Karpas-422 (cell line): ENCODE results near the gene TEX19. TPM values are rescaled to one million over a fixed set of nuclear protein-coding genes. Genes with fewer than 3 reads are reported as not detected.

Experiments used
- DNase-seq: peaks from one replicate; pipeline ENCODE4 v3.0.0-alpha.2; 2015
- H2AFZ ChIP-seq: fragments of 200-600 bp; sonication (generic); 2 replicates; pipeline ENCODE4 v1.6.1; 2014; ENCODE audit warnings: antibody characterized with exemption, low read length, mixed read lengths
- H3K27ac ChIP-seq: fragments of 200-600 bp; sonication (generic); 2 replicates; pipeline ENCODE4 v1.5.1; 2014; ENCODE audit warnings: mild to moderate bottlenecking, low read length, moderate library complexity
- H3K27me3 ChIP-seq: fragments of 200-600 bp; sonication (generic); 2 replicates; pipeline ENCODE4 v1.6.1; 2014; ENCODE audit warnings: low read length, mixed read lengths
- H3K36me3 ChIP-seq: fragments of 200-600 bp; sonication (generic); 2 replicates; pipeline ENCODE4 v1.6.1; 2014; ENCODE audit warnings: low read length, mixed read lengths; ENCODE audit not compliant: insufficient read depth
- H3K4me1 ChIP-seq: fragments of 200-600 bp; sonication (generic); 2 replicates; pipeline ENCODE4 v1.6.1; 2014; ENCODE audit warnings: mild to moderate bottlenecking, low read length, mixed read lengths
- H3K4me2 ChIP-seq: fragments of 200-600 bp; sonication (generic); 2 replicates; pipeline ENCODE4 v1.6.1; 2014; ENCODE audit warnings: low read length, low read depth, mild to moderate bottlenecking; ENCODE audit not compliant: poor library complexity, severe bottlenecking
- H3K4me3 ChIP-seq: fragments of 200-600 bp; sonication (generic); 2 replicates; pipeline ENCODE4 v1.5.1; 2014; ENCODE audit warnings: mild to moderate bottlenecking, antibody characterized with exemption, low read length, mixed read lengths
- H3K79me2 ChIP-seq: fragments of 200-600 bp; sonication (generic); 2 replicates; pipeline ENCODE4 v1.6.1; 2014; ENCODE audit warnings: mild to moderate bottlenecking, low read length, mixed read lengths
- H3K9ac ChIP-seq: fragments of 200-600 bp; sonication (generic); 2 replicates; pipeline ENCODE4 v1.6.0; 2014; ENCODE audit warnings: low read length
- H3K9me2 ChIP-seq: fragments of 200-600 bp; sonication (generic), shearing (Covaris generic); replicated peaks from 2 replicates; pipeline ENCODE4 v1.6.0; 2014; ENCODE audit warnings: mild to moderate bottlenecking, low read length, moderate library complexity; ENCODE audit not compliant: insufficient read depth
- H3K9me3 ChIP-seq: fragments of 300-700, 200-600 bp; sonication (generic); 2 replicates; pipeline ENCODE4 v1.6.1; 2014; ENCODE audit warnings: low read length, mixed read lengths
- H4K20me1 ChIP-seq: fragments of 200-600 bp; sonication (generic); 2 replicates; pipeline ENCODE4 v1.6.1; 2014; ENCODE audit warnings: mild to moderate bottlenecking, antibody characterized with exemption, low read length, low read depth; ENCODE audit not compliant: insufficient read depth
- total RNA-seq: library from RNA; depleted of rRNA; stranded (reverse); fragments of >200 nt; shearing (Covaris generic); gene quantifications from 2 replicates; pipeline ENCODE4 v1.2.3, GENCODE V29; 2014; ENCODE audit warnings: low replicate concordance

Gene TEX19
- total RNA-seq, 1 experiment from 2014 or later = 0.34 TPM

DNA sequence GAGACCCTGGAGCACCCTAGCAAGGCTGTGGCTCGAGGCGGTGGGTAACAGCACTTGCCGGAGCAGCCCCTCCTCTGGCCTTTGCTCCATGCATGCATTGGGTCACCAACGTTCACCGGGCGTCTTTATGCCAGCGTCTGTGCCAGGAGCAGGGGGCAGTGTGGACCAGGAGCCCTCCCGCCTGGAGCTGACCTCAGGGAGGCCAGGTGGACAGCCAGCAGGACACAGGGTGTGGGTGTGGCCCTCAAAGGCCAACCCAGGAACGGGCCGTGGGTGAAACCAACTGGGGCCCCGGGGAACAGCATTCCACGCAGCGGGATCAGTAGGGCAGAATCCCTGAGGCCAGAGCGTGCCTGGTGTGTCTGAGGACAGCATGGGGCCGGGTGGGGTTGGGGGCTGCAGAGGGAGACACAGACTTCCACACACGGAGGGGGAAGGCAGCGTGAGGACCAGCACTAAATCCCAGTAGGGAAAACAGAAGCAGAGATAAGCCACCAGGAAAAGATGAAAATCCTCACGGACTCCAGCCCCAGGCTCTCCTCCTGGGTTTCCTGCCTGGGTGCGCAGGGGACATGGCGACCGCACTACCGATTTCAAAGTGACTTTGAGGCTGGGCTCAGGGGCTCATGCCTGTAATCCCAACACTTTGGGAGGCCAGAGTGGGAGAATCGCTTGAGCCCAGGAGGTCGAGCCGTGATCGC, 38.8 kb upstream of the TEX19 start:
- Histone ChIP-seq H3K9me2 (no peaks in the 10 kb centered on the region), H4K20me1 (no peaks in the 10 kb centered on the region), H3K36me3 (no peaks in the 10 kb centered on the region), H3K4me2 (no peak overlapping the region), H3K4me1 (peaks cover 7% of the 10 kb centered on the region; the same call in 1 of the 2 replicates), H3K9me3 (no peaks in the 10 kb centered on the region; the same call in 1 of the 2 replicates), H3K79me2 (no peaks in the 10 kb centered on the region), H2AFZ (no peak overlapping the region), H3K4me3 (no peak overlapping the region), H3K9ac (no peak overlapping the region), H3K27me3 (no peaks in the 10 kb centered on the region), H3K27ac (no peak overlapping the region)
- no peak for DNase-seq

DNA sequence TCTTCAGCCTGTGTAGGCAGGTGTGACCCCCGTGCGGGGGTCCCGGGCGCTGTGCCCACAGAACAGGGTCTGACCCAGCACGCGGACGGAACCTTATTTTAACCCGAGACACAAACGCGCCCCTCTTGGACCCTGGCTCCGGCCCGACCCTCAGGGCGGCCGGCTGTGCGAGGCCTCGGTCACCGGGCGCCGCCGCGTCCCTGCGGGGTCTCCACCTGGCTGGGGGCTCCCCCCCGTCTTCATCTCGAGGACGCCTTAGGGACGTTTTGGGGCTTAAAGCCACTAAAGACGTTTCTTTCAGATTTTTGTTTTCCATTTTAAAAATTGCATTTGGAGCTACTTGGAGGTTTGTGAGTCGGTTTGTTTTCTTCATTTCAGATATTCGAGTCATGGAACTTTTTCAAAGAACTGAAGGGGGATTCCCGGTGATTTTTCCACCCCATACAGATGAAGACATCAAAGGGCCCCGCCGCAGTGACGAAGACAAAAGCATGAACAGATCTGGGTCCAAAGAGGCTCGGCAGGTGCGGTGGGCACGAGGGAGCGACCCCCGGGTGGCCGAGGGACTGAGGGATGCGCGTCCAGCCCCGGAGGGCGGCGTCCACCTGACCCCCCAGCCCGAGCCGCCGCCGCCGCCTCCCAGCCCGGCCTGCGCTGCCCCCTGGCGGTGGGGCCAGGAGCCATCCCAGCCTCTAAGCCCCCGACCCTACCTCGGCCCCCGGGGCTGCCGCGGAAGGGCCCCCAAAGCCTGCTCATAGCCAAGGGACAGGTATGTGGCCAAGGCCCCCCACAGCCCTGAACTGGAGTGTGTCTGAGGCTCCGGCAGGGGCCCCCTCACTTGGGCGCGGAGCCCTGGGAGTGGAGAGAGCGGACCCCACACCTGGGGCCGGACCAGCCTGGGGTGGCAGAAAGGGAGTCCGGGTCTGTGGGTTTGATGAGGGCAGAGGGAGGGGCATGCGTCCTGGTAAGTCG, 37.8 kb upstream of the TEX19 start:
- Histone ChIP-seq H3K9ac (no peak overlapping the region), H3K4me1 (peaks cover 7% of the 10 kb centered on the region; the same call in 1 of the 2 replicates), H3K27me3 (no peaks in the 10 kb centered on the region), H3K27ac (no peak overlapping the region), H3K4me2 (no peak overlapping the region), H3K4me3 (no peak overlapping the region), H3K36me3 (no peaks in the 10 kb centered on the region), H2AFZ (no peak overlapping the region), H4K20me1 (no peaks in the 10 kb centered on the region), H3K9me3 (no peaks in the 10 kb centered on the region; the same call in 1 of the 2 replicates), H3K79me2 (no peaks in the 10 kb centered on the region), H3K9me2 (no peaks in the 10 kb centered on the region)
- DNase-seq = peak; percentile 69

DNA sequence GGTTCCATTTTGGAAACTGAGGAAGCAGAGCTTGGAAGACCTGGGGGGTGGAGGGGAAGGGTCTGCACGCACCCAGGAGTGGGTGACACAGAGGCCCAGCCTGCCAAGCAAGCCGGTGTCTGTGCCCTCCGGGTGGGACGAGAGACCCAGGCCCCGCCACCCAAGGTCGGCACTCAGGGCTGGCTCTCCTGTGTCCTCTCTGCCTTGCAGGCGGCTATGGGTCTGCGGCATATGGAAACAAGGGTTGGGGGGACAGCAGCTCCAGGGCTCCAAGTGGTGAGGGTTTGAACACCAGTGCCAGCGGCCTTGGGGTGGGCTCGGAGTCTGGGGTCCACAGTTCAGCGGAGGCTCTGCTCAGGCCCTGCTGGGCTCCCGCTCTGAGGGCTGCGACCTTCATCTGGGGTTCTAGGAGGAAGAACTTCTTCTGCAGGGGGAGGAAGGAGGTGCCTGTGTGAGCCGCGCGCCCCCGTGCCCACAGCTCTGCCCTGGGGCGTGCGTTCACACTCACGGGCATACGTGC, 37.0 kb upstream of the TEX19 start:
- Histone ChIP-seq H3K4me1 (peaks cover 7% of the 10 kb centered on the region; the same call in 1 of the 2 replicates), H3K9ac (no peak overlapping the region)
- DNase-seq = no peak

DNA sequence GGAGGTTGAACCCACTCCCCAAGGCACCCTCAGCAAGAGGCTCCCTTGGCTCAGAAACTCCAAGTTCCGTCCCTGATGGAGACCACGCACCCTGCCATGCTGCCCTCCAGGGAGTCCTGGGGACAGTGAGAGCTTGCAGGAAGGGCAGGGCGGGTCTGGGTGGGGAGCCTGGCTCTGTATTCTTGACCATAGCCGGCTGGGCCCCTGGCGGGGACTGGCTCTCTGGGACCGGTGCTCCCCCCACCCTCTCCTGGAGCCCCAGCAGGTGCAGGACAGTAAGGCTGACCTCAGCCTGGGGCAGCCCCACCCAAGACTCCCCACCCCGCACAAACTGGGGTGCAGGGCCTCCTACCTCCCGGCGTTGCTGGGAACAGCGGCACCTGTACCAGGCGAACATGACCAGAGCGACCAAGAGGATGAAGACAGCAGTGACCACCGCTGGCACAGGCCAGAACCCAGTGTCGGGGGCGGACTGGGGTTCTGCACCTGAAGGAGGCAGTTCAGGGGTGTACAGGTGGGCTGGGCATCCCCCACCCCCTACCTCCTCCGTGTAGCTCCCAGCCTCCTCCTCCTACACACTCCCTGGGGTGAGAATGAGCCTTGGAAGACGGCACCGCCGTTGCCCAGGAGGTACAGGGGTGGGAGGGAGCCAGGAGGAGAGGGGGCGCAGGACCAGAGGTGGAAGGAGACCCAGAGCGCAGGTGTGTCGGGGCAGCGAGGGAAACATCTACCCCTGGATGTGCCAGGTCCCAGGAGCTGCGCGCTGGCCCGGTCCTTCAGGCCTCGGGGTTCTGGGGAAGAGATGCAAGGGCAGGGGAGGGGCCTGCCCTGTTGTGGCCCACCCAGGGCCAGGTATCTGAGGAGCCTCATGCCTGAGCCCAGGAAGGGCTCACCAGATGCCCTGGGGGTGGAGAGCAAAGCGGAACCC, 36.3 kb upstream of the TEX19 start:
- Histone ChIP-seq H3K27me3 (no peaks in the 10 kb centered on the region), H2AFZ (no peak overlapping the region), H3K9me2 (no peaks in the 10 kb centered on the region), H4K20me1 (no peaks in the 10 kb centered on the region), H3K79me2 (no peaks in the 10 kb centered on the region), H3K36me3 (no peaks in the 10 kb centered on the region), H3K9me3 (no peaks in the 10 kb centered on the region; the same call in 1 of the 2 replicates), H3K4me3 (no peak overlapping the region), H3K9ac (no peak overlapping the region), H3K27ac (no peak overlapping the region), H3K4me2 (no peak overlapping the region), H3K4me1 (peaks cover 7% of the 10 kb centered on the region; the same call in 1 of the 2 replicates)
- no peak for DNase-seq

More for the DNA sequence above, 37.0 kb upstream of the TEX19 start:
- Histone ChIP-seq H2AFZ (no peak overlapping the region), H3K27me3 (no peaks in the 10 kb centered on the region), H3K36me3 (no peaks in the 10 kb centered on the region), H3K79me2 (no peaks in the 10 kb centered on the region), H4K20me1 (no peaks in the 10 kb centered on the region), H3K9me2 (no peaks in the 10 kb centered on the region), H3K27ac (no peak overlapping the region), H3K9me3 (no peaks in the 10 kb centered on the region; the same call in 1 of the 2 replicates), H3K4me3 (no peak overlapping the region), H3K4me2 (no peak overlapping the region)

DNA sequence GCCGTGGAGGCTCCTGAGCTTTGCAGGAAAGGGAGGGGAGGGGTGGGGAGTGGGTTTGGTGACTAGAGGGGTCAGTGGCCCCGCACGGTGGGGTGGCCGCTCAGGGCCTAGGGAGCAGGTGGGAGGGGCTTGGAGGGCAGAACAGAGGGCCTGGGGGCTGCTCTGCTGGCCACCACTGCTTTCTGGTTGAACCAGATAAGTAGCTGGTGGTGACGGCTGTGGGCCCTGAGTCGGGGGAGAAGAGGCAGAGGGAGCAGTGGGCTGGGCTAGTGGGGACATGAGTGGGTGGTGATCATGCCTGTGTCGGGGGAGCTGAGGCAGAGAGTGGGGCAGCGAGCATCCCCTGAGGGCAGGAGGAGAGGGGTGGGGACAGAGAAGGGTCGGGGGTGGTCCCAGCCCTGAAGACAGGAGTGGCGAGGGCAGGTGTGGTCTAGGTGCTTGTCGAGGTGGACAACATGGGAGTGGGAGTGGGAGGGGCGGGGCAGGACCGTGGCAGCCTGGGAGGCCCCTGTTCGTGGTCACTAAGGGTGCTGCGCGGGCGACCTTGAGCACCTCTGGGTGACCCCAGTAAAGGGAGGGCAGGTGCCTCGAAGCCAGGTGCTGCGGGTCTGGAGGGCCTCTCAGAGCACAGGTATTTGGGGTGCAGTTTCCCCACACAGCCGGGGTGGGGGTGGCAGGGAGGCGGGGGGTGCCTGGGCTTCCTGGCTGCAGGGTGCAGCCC, 35.4 kb upstream of the TEX19 start:
- Histone ChIP-seq H3K9ac (no peak overlapping the region), H3K27me3 (no peaks in the 10 kb centered on the region), H3K9me3 (no peaks in the 10 kb centered on the region; the same call in 1 of the 2 replicates), H3K9me2 (no peaks in the 10 kb centered on the region), H3K4me1 (peaks cover 7% of the 10 kb centered on the region; the same call in 1 of the 2 replicates), H3K36me3 (no peaks in the 10 kb centered on the region), H2AFZ (no peak overlapping the region), H3K79me2 (no peaks in the 10 kb centered on the region), H3K4me3 (no peak overlapping the region), H3K4me2 (no peak overlapping the region), H4K20me1 (no peaks in the 10 kb centered on the region), H3K27ac (no peak overlapping the region)
- no peak for DNase-seq

DNA sequence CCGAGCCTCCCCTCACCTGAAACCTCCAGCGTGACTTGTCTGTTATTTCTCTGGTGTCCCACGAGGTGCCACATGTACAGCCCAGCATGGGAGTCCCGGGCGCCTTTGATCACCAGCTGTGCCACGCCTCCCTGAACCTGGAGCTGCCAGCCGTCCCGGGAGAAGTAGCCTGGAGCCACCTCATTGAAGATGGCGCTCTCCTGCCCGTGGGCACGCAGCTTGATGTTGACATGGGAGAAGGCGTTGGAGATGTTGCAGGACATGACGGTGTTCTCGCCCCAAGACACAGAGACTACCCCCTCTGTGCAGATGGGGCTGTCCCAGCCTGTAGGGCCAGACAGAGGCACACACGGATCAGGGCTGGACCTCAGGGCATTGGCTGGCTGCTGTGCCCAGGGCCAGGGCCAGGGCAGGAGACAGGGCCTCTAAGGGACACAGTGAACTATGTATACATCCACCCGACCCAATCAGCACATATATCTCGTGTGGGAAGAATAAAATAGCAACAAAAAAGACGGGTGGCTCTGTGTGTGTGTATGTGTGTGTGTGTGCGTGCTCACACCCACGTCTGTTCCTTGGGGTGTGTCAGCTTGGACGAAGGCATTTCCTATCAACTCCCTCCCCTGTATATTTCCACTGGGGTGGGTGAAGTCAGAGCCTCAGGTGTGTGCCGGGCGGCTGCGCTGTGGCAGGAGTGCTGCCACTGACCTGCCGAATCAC, 34.3 kb upstream of the TEX19 start:
- H3K4me3 ChIP-seq = no peak overlapping the region
- no peaks in the 10 kb centered on the region for H3K36me3 ChIP-seq
- H3K9ac ChIP-seq = no peak overlapping the region
- H3K9me3 ChIP-seq = no peaks in the 10 kb centered on the region
- H2AFZ ChIP-seq = no peak overlapping the region
- no peaks in the 10 kb centered on the region for H3K79me2 ChIP-seq
- no peak overlapping the region for H3K4me2 ChIP-seq
- no peaks in the 10 kb centered on the region for H3K9me2 ChIP-seq
- H3K4me1 ChIP-seq = peaks cover 7% of the 10 kb centered on the region; the same call in 1 of the 2 replicates
- no peaks in the 10 kb centered on the region for H4K20me1 ChIP-seq
- H3K27me3 ChIP-seq = no peaks in the 10 kb centered on the region
- no peak overlapping the region for H3K27ac ChIP-seq
- no peak for DNase-seq
